H9 (cell line): Measurements from ENCODE around the gene DNAAF5. TPM values are rescaled to one million over a fixed set of nuclear protein-coding genes. Genes with fewer than 3 reads are reported as not detected.
A peak's percentile ranks its signal among the peaks of the same experiment; 100 is the strongest.

Experiments used
- DNase-seq: peaks from one replicate; pipeline ENCODE4 v3.0.0-alpha.2; 2017
- H2AFZ ChIP-seq: one replicate; pipeline ENCODE4 v1.6.1; 2013; ENCODE audit warnings: mild to moderate bottlenecking, low read length, control low read depth, moderate library complexity
- H2AK5ac ChIP-seq: 2 replicates; pipeline ENCODE4 v1.6.1; 2013; ENCODE audit warnings: low read length, control low read depth, mixed read lengths; ENCODE audit not compliant: insufficient read length
- H2BK120ac ChIP-seq: one replicate; pipeline ENCODE4 v1.6.1; 2013; ENCODE audit warnings: low read depth, mild to moderate bottlenecking, low read length, control low read depth, inconsistent platforms; ENCODE audit not compliant: poor library complexity, severe bottlenecking
- H2BK12ac ChIP-seq: 2 replicates; pipeline ENCODE4 v1.6.1; 2013; ENCODE audit warnings: low read length, control low read depth, mixed read lengths, low read depth; ENCODE audit not compliant: insufficient read length
- H2BK15ac ChIP-seq: 2 replicates; pipeline ENCODE4 v1.6.1; 2013; ENCODE audit warnings: low read depth, low read length, control low read depth
- H2BK20ac ChIP-seq: one replicate; pipeline ENCODE4 v1.6.1; 2013; ENCODE audit warnings: low read depth, mild to moderate bottlenecking, low read length, control low read depth, inconsistent platforms; ENCODE audit not compliant: poor library complexity, severe bottlenecking
- H2BK5ac ChIP-seq: 2 replicates; pipeline ENCODE4 v1.6.1; 2013; ENCODE audit warnings: low read length, control low read depth, mixed read lengths; ENCODE audit not compliant: insufficient read length
- H3K14ac ChIP-seq: 2 replicates; pipeline ENCODE4 v1.6.1; 2013; ENCODE audit warnings: low read length, control low read depth; ENCODE audit not compliant: insufficient read depth
- H3K18ac ChIP-seq: 2 replicates; pipeline ENCODE4 v1.6.1; 2013; ENCODE audit warnings: low read depth, mild to moderate bottlenecking, mixed read lengths, low read length, control low read depth; ENCODE audit not compliant: insufficient read length
- H3K23ac ChIP-seq: 2 replicates; pipeline ENCODE4 v1.6.1; 2013; ENCODE audit warnings: low read length, control low read depth, mixed read lengths, low read depth; ENCODE audit not compliant: insufficient read length
- H3K23me2 ChIP-seq: 2 replicates; pipeline ENCODE4 v1.6.1; 2013; ENCODE audit warnings: low read depth, mild to moderate bottlenecking, mixed read lengths, low read length, control low read depth; ENCODE audit not compliant: insufficient read length, poor library complexity, severe bottlenecking
- H3K27ac ChIP-seq: 2 replicates; pipeline ENCODE4 v1.5.1; 2013; ENCODE audit warnings: low read length, control low read depth, mixed read lengths, low read depth; ENCODE audit not compliant: insufficient read length
- H3K27me3 ChIP-seq: 2 replicates; pipeline ENCODE4 v1.6.1; 2013; ENCODE audit warnings: low read length, control low read depth, inconsistent platforms; ENCODE audit not compliant: insufficient read depth
- H3K4ac ChIP-seq: 2 replicates; pipeline ENCODE4 v1.6.1; 2013; ENCODE audit warnings: low read depth, mild to moderate bottlenecking, control low read depth, inconsistent platforms, low read length, moderate library complexity
- H3K4me1 ChIP-seq: 2 replicates; pipeline ENCODE4 v1.6.1; 2013; ENCODE audit warnings: low read length, control low read depth, inconsistent platforms; ENCODE audit not compliant: insufficient read depth
- H3K4me2 ChIP-seq: 2 replicates; pipeline ENCODE4 v1.6.1; 2013; ENCODE audit warnings: low read length, control low read depth, mixed read lengths; ENCODE audit not compliant: insufficient read length, insufficient read depth
- H3K56ac ChIP-seq: 2 replicates; pipeline ENCODE4 v1.6.1; 2013; ENCODE audit warnings: low read depth, mild to moderate bottlenecking, mixed read lengths, low read length, control low read depth; ENCODE audit not compliant: insufficient read length
- H3K79me1 ChIP-seq: 2 replicates; pipeline ENCODE4 v1.6.1; 2013; ENCODE audit warnings: low read depth, mild to moderate bottlenecking, moderate library complexity, low read length, control low read depth, inconsistent platforms; ENCODE audit not compliant: insufficient read depth, poor library complexity, severe bottlenecking
- H3K79me2 ChIP-seq: 2 replicates; pipeline ENCODE4 v1.6.1; 2013; ENCODE audit warnings: low read length, control low read depth, inconsistent platforms; ENCODE audit not compliant: insufficient read depth
- H3K9ac ChIP-seq: 2 replicates; pipeline ENCODE4 v1.6.1; 2013; ENCODE audit warnings: low read length, control low read depth, mixed read lengths; ENCODE audit not compliant: insufficient read length; ENCODE audit errors: extremely low read depth
- H3K9me3 ChIP-seq: one replicate; pipeline ENCODE4 v1.6.1; 2013; ENCODE audit warnings: low read depth, low read length, inconsistent platforms; ENCODE audit not compliant: control insufficient read depth
- H3T11ph ChIP-seq: one replicate; pipeline ENCODE4 v1.6.1; 2013; ENCODE audit warnings: mild to moderate bottlenecking, low read length, control low read depth, inconsistent platforms
- H4K20me1 ChIP-seq: one replicate; pipeline ENCODE4 v1.6.1; 2013; ENCODE audit not compliant: control insufficient read depth, insufficient read length, insufficient read depth
- H4K5ac ChIP-seq: 2 replicates; pipeline ENCODE4 v1.6.1; 2013; ENCODE audit warnings: low read depth, mild to moderate bottlenecking, mixed read lengths, low read length, control low read depth; ENCODE audit not compliant: insufficient read length
- H4K8ac ChIP-seq: replicated peaks from 2 replicates; pipeline ENCODE4 v1.6.1; 2013; ENCODE audit warnings: low read length, control low read depth, mixed read lengths, low read depth; ENCODE audit not compliant: insufficient read length
- H4K91ac ChIP-seq: 2 replicates; pipeline ENCODE4 v1.6.1; 2013; ENCODE audit warnings: low read depth, mild to moderate bottlenecking, moderate library complexity, mixed read lengths, low read length, control low read depth; ENCODE audit not compliant: insufficient read length
- H3K27ac Mint-ChIP-seq, 3 experiments: 2 replicates in 2 of 3; 3 replicates in 1 of 3; pipeline ENCODE4 v1.8.0; 2020 to 2021; ENCODE audit warnings: mixed read lengths in 3 of 3, mild to moderate bottlenecking in 1 of 3, moderate library complexity in 1 of 3
- H3K27me3 Mint-ChIP-seq: 2 replicates; pipeline ENCODE4 v1.8.0; 2021; ENCODE audit warnings: low read depth, mild to moderate bottlenecking, moderate library complexity, mixed read lengths
- H3K36me3 Mint-ChIP-seq, 3 experiments: 2 replicates in 2 of 3; 3 replicates in 1 of 3; pipeline ENCODE4 v1.8.0; 2020 to 2021; ENCODE audit warnings: low read depth in 3 of 3, mixed read lengths in 3 of 3; ENCODE audit not compliant: insufficient read depth in 1 of 3
- H3K4me1 Mint-ChIP-seq, 2 experiments: 2 replicates each; pipeline ENCODE4 v1.8.0; 2020; ENCODE audit warnings: mixed read lengths in 2 of 2
- H3K4me3 Mint-ChIP-seq, 2 experiments: 2 replicates in 1 of 2; 3 replicates in 1 of 2; pipeline ENCODE4 v1.8.0; 2020 to 2021; ENCODE audit warnings: mild to moderate bottlenecking in 2 of 2, mixed read lengths in 2 of 2, moderate library complexity in 1 of 2
- H3K9me3 Mint-ChIP-seq, 2 experiments: 2 replicates in 1 of 2; 3 replicates in 1 of 2; pipeline ENCODE4 v1.8.0; 2020; ENCODE audit warnings: mild to moderate bottlenecking in 2 of 2, mixed read lengths in 2 of 2, moderate library complexity in 1 of 2
- CTCF ChIP-seq: fragments of 200-600 bp; sonication (generic); conservative IDR thresholded peaks from 3 replicates; pipeline ENCODE4 v1.8.0; 2021; ENCODE audit warnings: antibody characterized with exemption, mild to moderate bottlenecking
- WGBS: extraction: QIAGEN DNeasy Blood & Tissue Kit; methylation state at CpG from one replicate; pipeline ENCODE4 v1.1.7; 2013; ENCODE audit warnings: missing lambda C conversion rate, low lambda C conversion rate, mixed read lengths; ENCODE audit not compliant: insufficient read length; ENCODE audit errors: extremely low coverage; 5-methylcytosine and 5-hydroxymethylcytosine counted together
- total RNA-seq: library from RNA; stranded (reverse); gene quantifications from 2 replicates; pipeline ENCODE4 v1.2.1, GENCODE V29; 2021

The DNAAF5 gene
- total RNA-seq, 1 experiment from 2014 or later: 43.5 TPM

DNA sequence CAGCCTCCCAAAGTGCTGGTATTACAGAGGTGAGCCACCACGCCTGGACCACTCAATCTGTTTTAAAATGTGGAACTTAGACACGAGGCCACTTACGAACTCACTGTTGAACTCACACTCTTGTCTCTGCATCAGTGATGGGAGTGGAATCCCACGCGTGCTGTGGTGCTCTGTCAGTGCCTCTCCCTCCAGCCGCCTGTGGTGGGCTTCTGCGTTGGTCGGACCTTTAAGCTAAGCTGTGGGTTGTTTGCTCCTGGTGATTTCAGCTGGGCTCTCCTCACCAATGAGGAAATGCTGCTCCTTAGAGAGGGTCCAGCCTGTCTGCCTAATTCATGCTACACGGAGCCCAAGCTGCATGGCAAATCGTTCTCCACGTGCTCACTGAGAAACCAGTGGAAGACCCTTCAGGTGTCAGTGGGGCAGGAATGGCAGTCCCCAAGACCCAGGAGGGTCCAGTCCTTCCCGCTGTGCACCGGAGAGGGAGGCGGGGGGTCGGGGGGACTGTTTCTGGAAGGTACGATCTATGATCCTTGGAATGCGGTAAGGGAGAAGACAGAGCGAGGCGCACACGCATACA is 18.4 kb downstream of the DNAAF5 start:
- Mint-ChIP-seq H3K27ac (peak overlapping the region in 1 of 3 experiments; percentile 23; a peak in 1 of 7 replicates), H3K4me3 (no peak overlapping the region), H3K4me1 (no peaks in the 10 kb centered on the region), H3K9me3 (no peaks in the 10 kb centered on the region; a peak in 1 of 5 replicates), H3K36me3 (peaks cover 27 to 53% (median 38%) of the 10 kb centered on the region in 3 experiments), H3K27me3 (no peaks in the 10 kb centered on the region)
- H3K27ac ChIP-seq: no peak overlapping the region
- DNase-seq: no peak
- no peaks in the 10 kb centered on the region for H3K23me2 ChIP-seq
- no peaks in the 10 kb centered on the region for H4K20me1 ChIP-seq
- H2BK15ac ChIP-seq: no peak overlapping the region
- H3K9me3 ChIP-seq: no peaks in the 10 kb centered on the region
- H4K5ac ChIP-seq: no peak overlapping the region
- no peaks in the 10 kb centered on the region for H3K4me1 ChIP-seq
- no peak overlapping the region for H2AFZ ChIP-seq
- no peak overlapping the region for H2BK5ac ChIP-seq
- H3T11ph ChIP-seq: no peak overlapping the region
- H3K14ac ChIP-seq: no peak overlapping the region
- peaks cover 3% of the 10 kb centered on the region; the same call in 1 of the 2 replicates for H3K79me2 ChIP-seq
- H2BK20ac ChIP-seq: no peak overlapping the region
- H2BK120ac ChIP-seq: no peak overlapping the region
- peaks cover 2% of the 10 kb centered on the region for H3K79me1 ChIP-seq
- TF ChIP-seq CTCF: no peak
- no CpG with 5 or more reads among the region's 20 CpGs for WGBS
- no peak overlapping the region for H4K8ac ChIP-seq
- no peak overlapping the region for H3K4me2 ChIP-seq
- H3K56ac ChIP-seq: no peak overlapping the region
- no peaks in the 10 kb centered on the region for H3K27me3 ChIP-seq
- no peak overlapping the region for H2BK12ac ChIP-seq
- H2AK5ac ChIP-seq: no peak overlapping the region
- H3K23ac ChIP-seq: no peak overlapping the region
- H3K18ac ChIP-seq: no peak overlapping the region
- H3K4ac ChIP-seq: no peak overlapping the region
- no peak overlapping the region for H4K91ac ChIP-seq
- H3K9ac ChIP-seq: no peak overlapping the region
